ENCODE data around the gene SLC33A1. TPM values are rescaled to one million over a fixed set of nuclear protein-coding genes. Genes with fewer than 3 reads are reported as not detected.

Gene SLC33A1
- total RNA-seq, 3 donors from 2014 or later, result 14.8 to 19.7 (median 14.9) TPM

GRCh38 chr3:155790272-155790925 lies 63.8 kb downstream of the SLC33A1 start:
- H3K36me3 Mint-ChIP-seq (ENCODE audit: insufficient read depth), result peaks cover 31% of the 10 kb centered on the region
- no peaks in the 10 kb centered on the region for H3K27me3 Mint-ChIP-seq (ENCODE audit: low read depth)
- ATAC-seq, result no peak
- DNase-seq, result no peak
- no peak overlapping the region for H3K4me3 Mint-ChIP-seq
- peaks cover 9% of the 10 kb centered on the region for H3K9me3 Mint-ChIP-seq
- peaks cover 12% of the 10 kb centered on the region for H3K4me1 Mint-ChIP-seq (ENCODE audit: low read depth)

- H3K27me3 Mint-ChIP-seq (ENCODE audit: low read depth), result no peaks in the 10 kb centered on the region
- peaks cover 18% of the 10 kb centered on the region for H3K36me3 Mint-ChIP-seq (ENCODE audit: insufficient read depth)
- ATAC-seq (no peak), DNase-seq (no peak)
- no peak overlapping the region for H3K4me3 Mint-ChIP-seq
- peaks cover 8% of the 10 kb centered on the region for H3K9me3 Mint-ChIP-seq
- peaks cover 12% of the 10 kb centered on the region for H3K4me1 Mint-ChIP-seq (ENCODE audit: low read depth)
These were observed 68.4 kb downstream of the SLC33A1 start for GRCh38 chr3:155785662-155786295.

GRCh38 chr3:155782390-155782953 lies 71.8 kb downstream of the SLC33A1 start:
- no peak for DNase-seq
- Mint-ChIP-seq H3K36me3 (ENCODE audit: insufficient read depth) (peaks cover 22% of the 10 kb centered on the region), H3K27me3 (ENCODE audit: low read depth) (no peaks in the 10 kb centered on the region), H3K4me1 (ENCODE audit: low read depth) (peaks cover 8% of the 10 kb centered on the region), H3K4me3 (no peak overlapping the region), H3K9me3 (peaks cover 8% of the 10 kb centered on the region)
- ATAC-seq, result no peak

- no peaks in the 10 kb centered on the region for H3K4me1 Mint-ChIP-seq (ENCODE audit: low read depth)
- DNase-seq, result no peak
- H3K27me3 Mint-ChIP-seq (ENCODE audit: low read depth), result no peaks in the 10 kb centered on the region
- peaks cover 19% of the 10 kb centered on the region for H3K36me3 Mint-ChIP-seq (ENCODE audit: insufficient read depth)
- peaks cover 8% of the 10 kb centered on the region for H3K9me3 Mint-ChIP-seq
- ATAC-seq, result no peak
- no peak overlapping the region for H3K4me3 Mint-ChIP-seq
These were observed 73.9 kb downstream of the SLC33A1 start for GRCh38 chr3:155780291-155780690.

GRCh38 chr3:155778462-155778861 lies 75.8 kb downstream of the SLC33A1 start:
- Mint-ChIP-seq H3K27me3 (ENCODE audit: low read depth) (no peaks in the 10 kb centered on the region), H3K9me3 (peaks cover 8% of the 10 kb centered on the region), H3K4me1 (ENCODE audit: low read depth) (no peaks in the 10 kb centered on the region), H3K4me3 (no peak overlapping the region), H3K36me3 (ENCODE audit: insufficient read depth) (peaks cover 31% of the 10 kb centered on the region)
- DNase-seq (no peak), ATAC-seq (no peak)

GRCh38 chr3:155772801-155773200 lies 81.4 kb downstream of the SLC33A1 start:
- no peaks in the 10 kb centered on the region for H3K27me3 Mint-ChIP-seq (ENCODE audit: low read depth)
- no peak for DNase-seq
- H3K36me3 Mint-ChIP-seq (ENCODE audit: insufficient read depth), result peaks cover 31% of the 10 kb centered on the region
- H3K4me1 Mint-ChIP-seq (ENCODE audit: low read depth), result no peaks in the 10 kb centered on the region
- ATAC-seq, result no peak
- no peaks in the 10 kb centered on the region for H3K9me3 Mint-ChIP-seq
- H3K4me3 Mint-ChIP-seq, result no peak overlapping the region

GRCh38 chr3:155771126-155771525 lies 83.1 kb downstream of the SLC33A1 start:
- Mint-ChIP-seq H3K9me3 (no peaks in the 10 kb centered on the region), H3K36me3 (ENCODE audit: insufficient read depth) (peaks cover 33% of the 10 kb centered on the region), H3K27me3 (ENCODE audit: low read depth) (no peaks in the 10 kb centered on the region), H3K4me3 (no peak overlapping the region), H3K4me1 (ENCODE audit: low read depth) (no peaks in the 10 kb centered on the region)
- ATAC-seq, result no peak
- DNase-seq, result no peak

Other genes starting within 250 kb of the SLC33A1 start
- gene PLCH1, start 109.4 kb downstream of the SLC33A1 start, total RNA-seq, result under 1 TPM in 2 of 3 donors, not detected in 1; 0.03 to 0.08 TPM
- gene C3orf33, start 48.1 kb downstream of the SLC33A1 start, total RNA-seq, result 1 to 10 TPM; 2.3 to 2.7 (median 2.7) TPM
- gene GMPS, start 16.2 kb upstream of the SLC33A1 start, total RNA-seq, result 100 to 1,000 TPM; 109 to 122 (median 118) TPM

All from activated T-cell treated with anti-CD3 and anti-CD28 coated beads, Interleukin-2, amount 50 U/mL, for 4 hours (primary cell).